NCI-H128 (cell line): Measurements from ENCODE around the gene PIPOX.

ENCODE experiments used
- DNase-seq: peaks from one replicate; lab custom pipeline; 2025; ENCODE audit not compliant: unreplicated experiment; lab: John Stamatoyannopoulos, UW

PIPOX gene

DNA sequence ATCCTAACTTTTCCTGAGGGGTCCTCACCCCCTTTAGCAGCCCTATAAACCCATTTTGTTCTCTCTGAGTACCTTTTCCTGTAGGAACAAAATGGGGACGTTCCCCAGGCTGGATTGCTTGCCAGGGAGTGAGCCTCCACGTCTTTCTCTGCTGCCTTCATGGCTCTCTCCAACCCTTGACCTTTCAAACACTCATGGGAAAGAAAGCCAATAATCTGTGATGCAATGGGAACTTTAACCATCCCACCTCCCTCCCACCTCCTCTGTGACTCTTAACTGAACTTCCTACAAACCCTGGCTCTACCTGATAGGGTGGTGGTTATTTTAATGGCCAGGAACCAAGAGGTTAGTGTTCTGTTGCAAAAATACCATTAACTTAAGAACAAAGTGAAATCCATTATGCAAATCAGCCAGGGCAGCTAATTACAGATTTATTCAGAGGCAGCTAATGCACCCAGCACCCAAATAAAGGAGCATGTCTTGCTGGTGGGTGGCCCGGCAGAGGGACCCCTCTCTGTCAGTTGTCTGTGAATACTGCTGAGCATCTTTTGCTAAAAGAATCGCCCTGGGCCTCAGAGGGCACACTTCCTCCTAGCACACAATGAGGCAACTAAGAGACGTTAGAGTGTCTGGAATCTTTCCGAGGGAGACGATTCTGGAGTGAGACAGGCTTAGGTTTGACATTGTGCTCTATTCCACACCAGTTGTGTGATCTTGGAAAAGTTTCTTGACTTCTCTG lies 3.0 kb downstream of the PIPOX start:
- no peak for DNase-seq

GRCh38 chr17:29046473-29046839 lies 3.5 kb downstream of the PIPOX start:
- no peak for DNase-seq

- DNase-seq: no peak
Observed at GRCh38 chr17:29048440-29049368, 5.8 kb downstream of the PIPOX start.

- DNase-seq: no peak
Observed at GRCh38 chr17:29049541-29050145, 6.7 kb downstream of the PIPOX start.

DNA sequence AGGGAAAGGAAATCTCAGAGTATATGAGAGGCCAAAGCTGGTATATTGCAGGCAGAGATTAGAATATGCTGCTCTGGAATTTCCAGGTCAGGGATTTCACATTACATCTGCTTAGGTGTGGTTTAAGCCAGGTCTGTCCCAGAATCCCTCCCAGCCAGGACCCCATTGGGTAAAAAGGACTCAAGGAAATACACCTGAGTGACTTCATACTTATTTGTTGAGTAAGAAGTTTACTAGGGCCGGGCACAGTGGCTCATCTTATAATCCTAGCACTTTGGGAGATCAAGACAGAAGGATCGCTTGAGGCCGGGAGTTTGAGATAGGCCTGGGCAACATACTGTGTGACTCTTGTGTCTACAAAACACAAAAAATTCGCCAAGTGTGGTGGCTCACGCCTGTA lies 7.2 kb downstream of the PIPOX start:
- no peak for DNase-seq

DNA sequence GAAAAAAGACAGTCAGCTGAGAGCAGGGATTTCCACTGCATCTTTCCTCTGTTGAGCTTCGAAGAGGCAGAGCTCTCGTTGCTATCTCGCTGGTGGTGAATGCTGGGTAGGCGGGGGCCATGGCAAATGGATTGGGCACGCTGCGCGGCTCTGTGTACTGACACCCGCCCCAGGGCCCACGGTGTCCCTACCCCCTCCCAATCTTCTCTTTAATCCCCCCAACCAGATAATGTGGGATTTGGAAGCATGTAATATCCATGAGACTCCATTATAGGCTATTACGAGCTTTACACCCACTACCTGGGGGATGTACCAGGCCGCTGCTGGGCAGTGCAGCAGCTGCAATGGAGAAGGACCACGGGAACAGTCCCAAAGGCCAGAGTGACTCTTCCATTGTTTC lies 8.3 kb downstream of the PIPOX start:
- no peak for DNase-seq

GRCh38 chr17:29051731-29052130 lies 8.8 kb downstream of the PIPOX start:
- no peak for DNase-seq

DNA sequence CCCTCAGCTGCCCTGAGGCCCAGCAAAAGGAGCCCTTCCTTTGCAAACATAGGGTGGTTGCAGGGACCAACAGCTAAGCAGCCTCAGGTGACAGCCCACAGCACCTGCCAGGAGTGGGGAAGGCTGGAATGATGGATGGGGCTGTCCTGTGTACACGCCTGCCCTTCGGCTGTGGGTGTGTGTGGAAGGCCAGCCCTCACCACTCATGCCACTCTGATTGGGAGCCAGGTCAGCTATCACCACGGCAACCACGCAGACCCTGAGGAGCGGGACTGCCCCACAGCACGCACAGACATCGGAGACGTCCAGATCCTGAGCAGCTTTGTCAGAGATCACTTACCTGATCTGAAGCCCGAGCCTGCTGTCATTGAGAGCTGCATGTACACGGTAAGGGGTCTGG lies 11.9 kb downstream of the PIPOX start:
- no peak for DNase-seq

DNA sequence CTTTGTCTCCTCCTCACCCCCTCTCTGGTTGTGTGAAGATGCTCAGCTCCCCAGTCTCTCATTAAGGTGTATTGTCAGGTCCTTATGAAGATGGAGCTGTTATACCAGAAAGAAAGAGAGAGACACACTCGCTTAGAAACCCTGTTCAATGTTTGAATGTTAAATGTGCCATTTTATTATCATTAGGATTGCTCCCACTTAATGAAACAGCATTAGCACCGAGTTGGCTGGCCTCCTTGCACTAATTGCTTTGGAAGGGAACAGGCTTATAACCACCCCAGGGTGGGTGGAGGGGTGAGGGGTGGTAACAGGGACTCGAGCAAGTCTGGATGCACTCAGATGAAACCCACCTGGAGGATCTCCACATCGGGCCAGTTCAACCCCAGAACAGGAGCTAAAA lies 14.4 kb downstream of the PIPOX start:
- no peak for DNase-seq

GRCh38 chr17:29058391-29058790 lies 15.4 kb downstream of the PIPOX start:
- no peak for DNase-seq

GRCh38 chr17:29059281-29059680 lies 16.3 kb downstream of the PIPOX start:
- DNase-seq: no peak

- no peak for DNase-seq
Observed at GRCh38 chr17:29060475-29060874, 17.5 kb downstream of the PIPOX start.

DNA sequence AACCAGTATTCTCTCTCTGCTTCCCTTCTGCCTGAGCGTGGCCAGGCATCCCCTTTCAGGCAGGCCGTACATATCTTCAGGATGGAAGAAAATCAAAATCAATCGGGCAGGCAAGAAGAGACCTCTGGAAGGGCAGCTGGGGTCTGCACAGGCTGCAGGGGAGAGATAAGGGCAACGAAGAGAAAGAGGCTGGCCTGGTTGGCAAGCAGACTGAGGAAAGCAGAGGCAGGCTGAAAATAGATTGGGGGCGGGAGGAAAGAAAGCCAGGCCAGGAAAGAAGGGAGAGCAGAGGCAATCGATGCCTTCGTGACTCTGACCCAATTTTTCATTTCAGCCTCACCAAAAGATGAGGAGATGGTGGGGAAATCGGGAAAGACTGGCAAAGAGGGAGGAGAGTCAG lies 18.1 kb downstream of the PIPOX start:
- no peak for DNase-seq

- DNase-seq: no peak
Observed at GRCh38 chr17:29062215-29062614, 19.3 kb downstream of the PIPOX start.

DNA sequence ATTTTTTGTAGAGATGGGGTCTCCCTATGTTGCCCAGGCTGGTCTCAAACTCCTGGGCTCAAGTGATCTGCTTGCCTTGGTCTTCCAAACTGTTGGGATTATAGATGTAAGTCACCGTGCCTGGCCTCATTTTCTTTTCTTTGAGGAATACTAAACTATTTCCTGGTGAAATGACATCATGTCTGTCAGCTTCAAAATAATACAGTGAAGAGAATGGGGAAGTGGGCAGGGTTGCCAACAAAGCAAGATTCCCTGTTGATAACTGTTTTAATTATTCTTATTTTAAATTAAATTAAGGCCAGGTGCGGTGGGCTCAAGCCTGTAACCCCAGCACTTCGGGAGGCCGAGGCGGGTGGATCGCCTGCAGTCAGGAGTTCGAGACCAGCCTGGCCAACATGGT lies 21.1 kb downstream of the PIPOX start:
- DNase-seq: no peak

DNA sequence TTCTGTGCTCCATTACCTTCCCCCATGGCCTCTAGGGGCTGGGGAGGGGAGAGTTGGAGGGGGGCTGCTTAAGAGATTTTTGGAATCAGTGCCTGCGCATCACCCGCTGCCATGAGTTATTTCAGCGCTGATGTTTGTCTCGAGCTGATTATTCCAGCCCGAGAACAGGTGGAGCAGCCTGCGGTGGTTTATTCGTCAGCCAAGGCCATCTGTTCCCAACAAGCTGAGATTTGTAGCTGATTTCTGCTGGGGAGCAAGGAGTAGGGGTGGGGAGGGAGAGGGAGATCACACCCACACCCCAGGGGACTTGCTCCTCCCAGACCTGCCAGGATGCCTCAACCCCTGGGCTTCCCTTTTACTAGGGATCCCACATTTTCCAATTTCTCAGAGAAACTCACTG lies 23.1 kb downstream of the PIPOX start:
- DNase-seq: no peak

GRCh38 chr17:29066606-29067005 lies 23.7 kb downstream of the PIPOX start:
- no peak for DNase-seq

GRCh38 chr17:29068818-29069217 lies 25.9 kb downstream of the PIPOX start:
- DNase-seq: no peak

DNA sequence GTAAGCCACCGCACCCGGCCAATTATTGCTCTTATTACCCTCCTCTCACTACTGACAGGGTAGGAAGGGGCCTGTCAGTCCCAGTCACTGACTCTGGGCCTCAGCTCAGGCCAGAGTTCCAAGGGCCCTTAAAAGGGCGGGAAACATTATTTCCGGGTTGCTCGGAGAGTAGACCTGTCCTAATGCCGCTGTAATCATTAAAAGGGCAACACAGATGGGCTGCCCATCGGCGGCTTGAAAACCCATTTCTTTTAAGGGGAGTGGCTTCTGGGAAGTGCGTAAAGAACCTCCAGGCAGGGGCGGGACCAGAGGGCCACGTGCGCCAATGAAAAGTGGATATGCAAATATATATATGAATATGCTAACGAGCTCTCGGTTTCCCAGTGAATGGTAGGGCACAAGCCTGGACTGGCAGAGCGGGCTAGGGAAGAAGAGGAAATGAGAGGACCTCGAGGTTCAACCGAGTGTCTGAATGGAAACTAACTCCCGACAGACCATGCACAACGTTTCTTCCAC lies 26.6 kb downstream of the PIPOX start:
- DNase-seq: no peak

GRCh38 chr17:29070308-29070707 lies 27.4 kb downstream of the PIPOX start:
- DNase-seq: no peak

- no peak for DNase-seq
Observed at GRCh38 chr17:29070781-29071180, 27.8 kb downstream of the PIPOX start.

GRCh38 chr17:29071303-29071702 lies 28.4 kb downstream of the PIPOX start:
- DNase-seq: no peak
